WERI-Rb-1 (cell line): Measurements from ENCODE around the gene CTRB2.

Experiments used
- DNase-seq: peaks from one replicate; pipeline ENCODE4 v3.0.0-alpha.2; 2020
- H3K27ac ChIP-seq: fragments of 250-450 bp; sonication (Bioruptor Pico); 2 replicates; pipeline ENCODE4 v1.5.1; 2020; ENCODE audit warnings: mild to moderate bottlenecking, moderate library complexity
- H3K27me3 ChIP-seq: fragments of 250-450 bp; sonication (Bioruptor Pico); 2 replicates; pipeline ENCODE4 v1.5.1; 2021; ENCODE audit warnings: mild to moderate bottlenecking, low read depth, moderate library complexity; ENCODE audit not compliant: insufficient read depth, severe bottlenecking
- H3K36me3 ChIP-seq: fragments of 250-450 bp; sonication (Bioruptor Pico); 2 replicates; pipeline ENCODE4 v1.5.1; 2020; ENCODE audit warnings: mild to moderate bottlenecking, moderate library complexity
- H3K4me3 ChIP-seq: 2 replicates; pipeline ENCODE4 v1.5.1; 2011; ENCODE audit warnings: low read depth, mild to moderate bottlenecking, control low read depth, low read length
- H3K9me3 ChIP-seq: fragments of 250-450 bp; sonication (Bioruptor Pico); 2 replicates; pipeline ENCODE4 v1.5.1; 2021; ENCODE audit warnings: mild to moderate bottlenecking, moderate library complexity; ENCODE audit not compliant: severe bottlenecking
- TF ChIP-seq, protein P1 (sequence below): IDR thresholded peaks from 2 replicates; pipeline ENCODE4 v1.5.1; 2011; ENCODE audit warnings: low read depth, mild to moderate bottlenecking, control low read depth, inconsistent platforms, low read length

The CTRB2 gene

DNA sequence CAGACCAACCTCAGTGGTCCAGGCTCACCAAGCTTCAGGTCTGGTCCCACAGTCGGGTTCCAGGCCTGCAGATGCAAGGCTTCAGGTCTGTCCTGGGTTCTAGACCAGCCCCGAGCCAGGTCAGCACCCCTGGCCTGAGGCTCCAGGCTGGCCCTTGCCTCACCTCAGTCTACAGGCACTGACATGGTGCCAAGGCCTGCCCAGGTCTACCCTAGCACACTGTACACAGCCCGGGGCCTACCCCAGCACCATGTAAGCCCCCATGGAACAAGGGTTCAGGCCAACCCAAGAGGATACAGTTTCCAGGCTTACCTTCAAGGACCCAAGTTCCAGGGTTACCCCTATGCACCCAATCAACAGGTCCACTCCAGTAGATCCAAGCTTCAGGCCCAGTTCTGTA lies 31.9 kb downstream of the CTRB2 start:
- H3K4me3 ChIP-seq = no peak overlapping the region
- H3K27ac ChIP-seq = no peak overlapping the region
- H3K9me3 ChIP-seq = peaks cover 35% of the 10 kb centered on the region
- peaks cover 15% of the 10 kb centered on the region for H3K36me3 ChIP-seq
- TF ChIP-seq, protein P1, sequence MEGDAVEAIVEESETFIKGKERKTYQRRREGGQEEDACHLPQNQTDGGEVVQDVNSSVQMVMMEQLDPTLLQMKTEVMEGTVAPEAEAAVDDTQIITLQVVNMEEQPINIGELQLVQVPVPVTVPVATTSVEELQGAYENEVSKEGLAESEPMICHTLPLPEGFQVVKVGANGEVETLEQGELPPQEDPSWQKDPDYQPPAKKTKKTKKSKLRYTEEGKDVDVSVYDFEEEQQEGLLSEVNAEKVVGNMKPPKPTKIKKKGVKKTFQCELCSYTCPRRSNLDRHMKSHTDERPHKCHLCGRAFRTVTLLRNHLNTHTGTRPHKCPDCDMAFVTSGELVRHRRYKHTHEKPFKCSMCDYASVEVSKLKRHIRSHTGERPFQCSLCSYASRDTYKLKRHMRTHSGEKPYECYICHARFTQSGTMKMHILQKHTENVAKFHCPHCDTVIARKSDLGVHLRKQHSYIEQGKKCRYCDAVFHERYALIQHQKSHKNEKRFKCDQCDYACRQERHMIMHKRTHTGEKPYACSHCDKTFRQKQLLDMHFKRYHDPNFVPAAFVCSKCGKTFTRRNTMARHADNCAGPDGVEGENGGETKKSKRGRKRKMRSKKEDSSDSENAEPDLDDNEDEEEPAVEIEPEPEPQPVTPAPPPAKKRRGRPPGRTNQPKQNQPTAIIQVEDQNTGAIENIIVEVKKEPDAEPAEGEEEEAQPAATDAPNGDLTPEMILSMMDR = no peak
- H3K27me3 ChIP-seq = no peaks in the 10 kb centered on the region
- DNase-seq = no peak

DNA sequence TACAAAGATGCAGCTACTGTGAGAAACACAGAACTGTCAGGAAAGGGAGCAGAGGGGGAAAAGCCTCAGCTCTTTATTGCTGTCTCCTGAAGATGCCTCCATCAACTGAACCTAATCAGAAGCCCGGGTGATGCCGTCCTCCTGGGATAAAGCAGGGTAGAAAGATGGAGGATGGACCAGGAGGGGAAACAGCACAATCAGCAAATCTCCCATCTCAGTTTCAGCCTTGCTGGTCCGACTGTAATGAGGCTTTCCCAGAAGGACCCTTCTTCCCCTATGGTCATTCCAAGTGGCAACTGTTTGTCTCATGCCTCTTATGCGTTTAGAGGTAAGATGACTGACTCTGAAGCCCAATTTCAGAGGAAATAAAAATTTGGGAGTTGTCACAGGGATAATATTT lies 34.4 kb downstream of the CTRB2 start:
- no peak for DNase-seq
- H3K27ac ChIP-seq = no peak overlapping the region
- TF ChIP-seq, protein P1 = no peak
- no peak overlapping the region for H3K4me3 ChIP-seq
- no peaks in the 10 kb centered on the region for H3K27me3 ChIP-seq
- peaks cover 53% of the 10 kb centered on the region for H3K9me3 ChIP-seq
- peaks cover 40% of the 10 kb centered on the region for H3K36me3 ChIP-seq

DNA sequence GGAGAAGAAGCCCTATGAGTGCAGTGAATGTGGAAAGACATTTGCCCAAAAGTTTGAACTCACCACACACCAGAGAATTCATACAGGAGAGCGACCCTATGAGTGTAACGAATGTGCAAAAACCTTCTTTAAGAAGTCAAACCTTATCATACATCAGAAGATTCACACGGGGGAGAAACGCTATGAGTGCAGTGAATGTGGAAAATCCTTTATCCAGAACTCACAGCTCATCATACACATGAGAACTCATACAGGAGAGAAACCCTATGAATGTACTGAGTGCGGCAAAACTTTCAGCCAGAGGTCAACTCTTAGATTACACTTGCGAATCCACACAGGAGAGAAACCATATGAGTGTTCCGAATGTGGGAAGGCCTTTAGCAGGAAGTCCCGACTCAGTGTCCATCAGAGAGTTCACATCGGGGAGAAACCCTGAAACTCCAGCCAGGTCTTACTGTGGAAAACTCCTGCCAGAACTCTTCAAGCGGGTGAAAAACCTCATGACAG lies 37.0 kb downstream of the CTRB2 start:
- Histone ChIP-seq H3K4me3 (no peak overlapping the region), H3K27me3 (no peaks in the 10 kb centered on the region), H3K9me3 (peaks cover 46% of the 10 kb centered on the region), H3K36me3 (peaks cover 61% of the 10 kb centered on the region), H3K27ac (no peak overlapping the region)
- TF ChIP-seq, protein P1 = no peak
- DNase-seq = no peak

DNA sequence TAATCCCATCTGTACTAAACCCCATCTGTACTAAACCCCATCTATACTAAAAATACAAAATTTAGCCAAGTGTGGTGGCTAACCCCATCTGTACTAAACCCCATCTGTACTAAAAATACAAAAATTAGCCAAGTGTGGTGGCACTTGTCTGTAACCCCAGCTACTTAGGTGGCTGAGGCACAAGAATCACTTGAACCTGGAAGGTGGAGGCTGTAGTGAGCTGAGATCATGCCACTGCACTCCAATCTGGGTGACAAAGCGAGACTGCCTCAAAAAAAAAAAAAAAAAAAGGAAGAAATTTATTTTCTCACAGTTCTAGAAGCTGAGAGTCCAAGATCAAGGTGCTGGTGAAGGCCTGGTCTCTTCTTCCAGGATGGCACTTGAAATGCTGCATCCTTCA lies 46.6 kb downstream of the CTRB2 start:
- Histone ChIP-seq H3K27me3 (no peaks in the 10 kb centered on the region), H3K36me3 (peaks cover 44% of the 10 kb centered on the region)

More for the DNA sequence above, 46.6 kb downstream of the CTRB2 start:
- no peak overlapping the region for H3K27ac ChIP-seq
- TF ChIP-seq, protein P1 = no peak
- no peaks in the 10 kb centered on the region for H3K9me3 ChIP-seq
- no peak for DNase-seq
- H3K4me3 ChIP-seq = no peak overlapping the region
